AG09319 (cell line): ENCODE data around the gene EGFR.

Experiments
- DNase-seq: peaks from one replicate; pipeline ENCODE4 v3.0.0-alpha.2; 2010; ENCODE audit warnings: low read depth; ENCODE audit errors: extremely low read depth
- TF ChIP-seq, protein P1 (sequence below): IDR thresholded peaks from 2 replicates; pipeline ENCODE4 v1.5.1; 2011; ENCODE audit warnings: low read depth, mild to moderate bottlenecking, inconsistent platforms, low read length, moderate library complexity

EGFR gene

DNA sequence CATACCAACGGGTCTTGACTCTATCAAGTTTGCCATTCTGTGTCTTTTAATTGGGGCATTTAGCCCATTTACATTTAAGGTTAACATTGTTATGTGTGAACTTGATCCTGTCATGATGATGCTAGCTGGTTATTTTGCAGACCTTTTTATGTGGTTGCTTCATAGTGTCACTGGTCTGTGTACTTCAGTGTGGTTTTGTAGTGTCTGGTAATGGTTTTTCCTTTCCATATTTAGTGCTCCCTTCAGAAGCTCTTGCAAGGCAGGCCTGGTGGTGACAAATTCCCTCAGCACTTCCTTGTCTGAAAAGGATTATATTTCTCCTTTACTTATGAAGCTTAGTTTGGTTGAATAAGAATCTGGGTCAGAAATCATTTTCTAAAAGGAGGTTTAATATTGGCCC is 211.2 kb downstream of the EGFR start:
- TF ChIP-seq, protein P1, sequence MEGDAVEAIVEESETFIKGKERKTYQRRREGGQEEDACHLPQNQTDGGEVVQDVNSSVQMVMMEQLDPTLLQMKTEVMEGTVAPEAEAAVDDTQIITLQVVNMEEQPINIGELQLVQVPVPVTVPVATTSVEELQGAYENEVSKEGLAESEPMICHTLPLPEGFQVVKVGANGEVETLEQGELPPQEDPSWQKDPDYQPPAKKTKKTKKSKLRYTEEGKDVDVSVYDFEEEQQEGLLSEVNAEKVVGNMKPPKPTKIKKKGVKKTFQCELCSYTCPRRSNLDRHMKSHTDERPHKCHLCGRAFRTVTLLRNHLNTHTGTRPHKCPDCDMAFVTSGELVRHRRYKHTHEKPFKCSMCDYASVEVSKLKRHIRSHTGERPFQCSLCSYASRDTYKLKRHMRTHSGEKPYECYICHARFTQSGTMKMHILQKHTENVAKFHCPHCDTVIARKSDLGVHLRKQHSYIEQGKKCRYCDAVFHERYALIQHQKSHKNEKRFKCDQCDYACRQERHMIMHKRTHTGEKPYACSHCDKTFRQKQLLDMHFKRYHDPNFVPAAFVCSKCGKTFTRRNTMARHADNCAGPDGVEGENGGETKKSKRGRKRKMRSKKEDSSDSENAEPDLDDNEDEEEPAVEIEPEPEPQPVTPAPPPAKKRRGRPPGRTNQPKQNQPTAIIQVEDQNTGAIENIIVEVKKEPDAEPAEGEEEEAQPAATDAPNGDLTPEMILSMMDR, result no peak
- DNase-seq, result no peak

DNA sequence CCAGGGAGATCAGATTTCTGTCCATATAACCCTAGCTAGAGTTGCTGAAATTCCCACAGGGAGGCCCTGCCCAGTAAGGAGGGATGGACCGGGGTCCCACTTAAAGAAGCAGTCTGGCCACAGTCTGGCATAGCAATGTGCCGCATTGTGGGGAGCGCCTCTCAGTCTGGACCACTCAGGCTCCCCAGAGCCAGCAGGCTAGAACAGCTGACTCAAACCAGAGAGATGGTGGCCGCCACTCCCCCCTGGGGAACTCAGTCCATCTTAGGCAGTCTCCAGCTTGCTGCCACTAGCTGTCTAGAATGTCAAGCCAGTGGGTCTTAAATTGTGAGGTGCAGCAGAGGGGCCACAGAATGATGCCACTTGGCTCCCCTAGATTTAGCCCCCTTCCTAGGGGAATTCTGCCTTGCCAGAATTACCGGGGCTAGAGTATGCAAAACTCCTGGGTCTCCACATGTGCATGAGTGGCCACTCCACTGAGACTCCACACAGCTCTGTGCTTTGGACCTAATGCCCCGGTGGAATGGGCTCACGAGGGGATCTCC is 213.0 kb downstream of the EGFR start:
- TF ChIP-seq, protein P1, result no peak
- DNase-seq, result no peak

DNA sequence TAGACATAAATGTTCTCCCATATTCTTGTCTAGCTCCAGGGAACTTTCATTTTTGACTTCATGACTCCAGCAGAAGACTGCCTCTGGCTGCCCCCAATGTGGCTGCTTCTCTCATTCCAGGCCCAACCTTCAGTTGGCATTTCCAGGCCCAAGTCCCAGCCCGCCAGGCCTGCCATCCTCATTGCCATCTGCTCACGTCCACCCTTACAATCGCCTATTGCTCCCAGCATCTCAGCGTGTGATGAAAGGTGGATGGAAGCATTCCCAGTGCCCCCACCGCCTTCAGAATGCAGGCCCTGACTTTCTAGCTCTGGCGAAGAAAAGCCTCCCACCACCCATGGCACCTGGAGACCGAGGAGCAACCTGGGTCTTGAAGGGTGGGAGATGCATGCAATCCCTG is 214.2 kb downstream of the EGFR start:
- TF ChIP-seq, protein P1, result no peak

DNA sequence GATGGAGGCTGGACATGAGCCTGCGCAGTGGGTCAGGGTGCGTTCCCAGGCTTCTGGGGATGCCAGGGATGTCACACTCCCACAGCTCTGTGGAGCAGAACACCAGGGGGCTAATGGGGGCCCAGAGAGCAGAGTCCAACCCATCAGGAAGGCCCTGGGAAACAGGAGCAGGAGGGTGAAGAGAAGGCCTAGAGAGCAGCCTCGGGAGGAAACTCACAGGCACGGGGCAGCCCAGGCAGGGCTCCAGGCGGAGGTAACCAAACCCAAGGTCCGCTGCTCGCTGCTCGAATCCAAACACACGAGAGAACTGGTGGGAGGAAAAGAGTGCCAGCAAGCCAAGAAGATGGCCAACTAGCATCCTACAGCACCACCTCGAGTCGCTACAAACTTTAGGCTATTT is 215.6 kb downstream of the EGFR start:
- TF ChIP-seq, protein P1, result no peak
- no peak for DNase-seq

More for the DNA sequence above, 214.2 kb downstream of the EGFR start:
- no peak for DNase-seq

DNA sequence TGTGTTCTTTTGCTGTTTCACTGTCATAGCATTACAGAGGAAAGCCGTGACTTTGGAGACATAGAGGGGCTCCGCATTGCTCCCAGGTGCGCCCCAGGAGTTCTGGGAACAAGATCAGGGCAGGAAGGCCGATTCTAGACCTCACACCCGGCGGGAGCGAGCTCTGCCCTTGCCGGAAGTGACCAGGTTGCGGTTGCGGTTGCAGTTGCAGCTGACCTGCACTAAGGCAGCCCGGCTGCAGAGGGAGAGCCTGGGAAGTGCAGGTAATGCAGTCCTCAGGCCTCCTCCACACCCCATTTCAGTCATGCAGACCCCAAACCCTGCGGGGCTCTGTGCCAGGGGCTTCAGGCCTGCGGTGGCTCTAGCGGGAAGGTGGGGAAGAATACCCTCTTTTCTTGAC is 216.3 kb downstream of the EGFR start:
- no peak for DNase-seq
- TF ChIP-seq, protein P1, result no peak

DNA sequence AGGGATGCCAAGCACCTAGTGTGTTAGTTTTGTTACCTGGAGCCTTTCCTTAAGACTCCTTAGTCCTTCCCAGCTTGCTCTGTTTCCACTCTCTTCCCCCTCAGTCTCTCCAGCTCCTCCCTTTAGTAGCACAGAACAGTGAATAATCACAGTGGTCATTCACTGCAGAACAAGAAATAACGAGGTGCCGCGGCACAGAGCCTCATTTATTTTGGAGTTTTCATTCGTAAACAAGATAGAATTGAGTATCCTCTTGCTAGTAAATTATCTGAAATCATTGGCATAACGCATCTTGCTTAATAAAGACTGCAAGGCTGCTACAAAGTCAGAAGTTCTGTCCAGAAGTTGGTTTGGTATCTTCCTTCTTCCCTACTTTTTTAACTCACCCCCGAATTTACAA is 217.0 kb downstream of the EGFR start:
- TF ChIP-seq, protein P1, result no peak
- DNase-seq, result no peak

DNA sequence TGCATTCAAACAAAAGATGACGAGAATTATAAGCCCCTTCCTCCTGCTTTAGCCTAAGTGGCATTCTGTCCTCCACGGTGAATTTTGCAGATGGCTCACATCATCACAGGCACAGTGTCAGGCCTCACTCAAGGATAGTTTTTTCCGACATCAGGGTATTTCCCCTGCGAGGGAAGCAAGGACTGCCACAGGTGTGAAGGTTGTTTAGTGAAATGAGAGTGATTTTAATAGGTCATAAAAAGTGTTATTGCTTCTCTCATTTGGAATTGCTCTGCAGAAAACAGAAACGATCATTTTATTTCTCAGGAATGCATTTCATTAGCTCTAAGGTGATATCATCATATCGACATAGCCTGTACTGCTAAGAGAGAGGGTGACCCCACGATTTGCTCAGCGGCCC is 217.7 kb downstream of the EGFR start:
- TF ChIP-seq, protein P1, result no peak
- no peak for DNase-seq
